GM12864 (cell line): ENCODE results near the gene C3orf33.
"Not testable (repeated sequence)": the region's sequence is repeated elsewhere in the genome, so short reads cannot be mapped to it uniquely, and the experiment has no call there.

Source experiments
- DNase-seq: peaks from one replicate; pipeline ENCODE4 v3.0.0-alpha.2; 2011; ENCODE audit warnings: low read depth
- H3K4me3 ChIP-seq: 2 replicates; pipeline ENCODE4 v1.5.1; 2011; ENCODE audit warnings: mild to moderate bottlenecking, low read depth, low read length, control low read depth
- TF ChIP-seq, protein P1 (sequence below): IDR thresholded peaks from 2 replicates; pipeline ENCODE4 v1.5.1; 2011; ENCODE audit warnings: low read depth, mild to moderate bottlenecking, moderate library complexity, low read length, control low read depth, inconsistent platforms; ENCODE audit errors: missing control alignments

C3orf33 gene

DNA sequence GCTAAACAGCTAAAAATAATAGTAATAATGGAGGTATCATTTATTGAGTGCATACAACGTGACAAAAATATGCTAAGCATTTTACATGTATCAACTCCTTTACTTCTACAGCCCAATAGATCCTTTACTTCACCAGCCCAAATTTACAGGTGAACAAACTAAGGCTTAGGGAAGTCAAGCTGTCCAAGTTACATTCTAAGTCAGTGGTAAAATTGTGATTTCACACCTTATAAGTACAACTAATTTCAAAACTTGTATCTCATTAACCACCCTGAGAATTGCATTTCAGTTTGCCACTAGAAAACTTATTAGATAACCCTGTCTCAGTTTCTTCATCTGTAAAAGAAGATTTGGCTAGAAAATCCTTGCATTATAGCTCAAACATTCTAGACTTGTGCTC lies 37.5 kb upstream of the C3orf33 start:
- no peak overlapping the region for H3K4me3 ChIP-seq

DNA sequence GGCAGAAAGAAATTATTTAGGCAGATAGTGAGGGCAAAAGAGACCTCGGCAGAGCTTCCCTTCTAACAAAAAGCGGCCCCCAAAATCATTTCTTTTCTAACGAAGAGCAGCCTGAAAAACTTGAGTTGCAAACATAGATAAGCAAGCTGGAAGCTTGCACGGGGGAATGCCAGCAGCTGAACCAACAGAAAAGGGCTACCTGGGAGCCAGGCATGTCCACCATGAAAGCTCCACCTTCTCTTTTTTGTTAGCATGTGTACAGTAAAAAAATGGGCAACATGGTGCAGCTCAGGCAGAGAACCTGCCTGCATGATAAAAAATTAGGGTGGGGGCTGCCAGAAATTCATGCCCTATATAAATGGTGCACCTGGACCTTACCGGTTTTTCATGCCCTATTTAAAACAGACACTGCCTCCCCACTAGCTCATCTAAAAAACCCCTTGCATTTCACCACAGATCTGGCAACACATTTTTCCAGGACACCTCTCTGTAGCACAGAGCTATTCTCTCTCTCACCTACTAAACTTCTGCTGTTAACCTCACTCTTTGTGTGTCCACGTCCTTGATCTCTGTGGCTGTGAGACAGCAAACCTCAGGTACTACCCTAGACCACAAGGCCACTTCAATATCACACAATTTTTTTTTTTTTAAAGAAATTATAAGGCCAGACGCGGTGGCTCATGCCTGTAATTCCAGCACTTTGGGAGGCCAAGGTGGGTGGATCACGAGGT lies 29.4 kb upstream of the C3orf33 start:
- no peak overlapping the region for H3K4me3 ChIP-seq
- TF ChIP-seq, protein P1, sequence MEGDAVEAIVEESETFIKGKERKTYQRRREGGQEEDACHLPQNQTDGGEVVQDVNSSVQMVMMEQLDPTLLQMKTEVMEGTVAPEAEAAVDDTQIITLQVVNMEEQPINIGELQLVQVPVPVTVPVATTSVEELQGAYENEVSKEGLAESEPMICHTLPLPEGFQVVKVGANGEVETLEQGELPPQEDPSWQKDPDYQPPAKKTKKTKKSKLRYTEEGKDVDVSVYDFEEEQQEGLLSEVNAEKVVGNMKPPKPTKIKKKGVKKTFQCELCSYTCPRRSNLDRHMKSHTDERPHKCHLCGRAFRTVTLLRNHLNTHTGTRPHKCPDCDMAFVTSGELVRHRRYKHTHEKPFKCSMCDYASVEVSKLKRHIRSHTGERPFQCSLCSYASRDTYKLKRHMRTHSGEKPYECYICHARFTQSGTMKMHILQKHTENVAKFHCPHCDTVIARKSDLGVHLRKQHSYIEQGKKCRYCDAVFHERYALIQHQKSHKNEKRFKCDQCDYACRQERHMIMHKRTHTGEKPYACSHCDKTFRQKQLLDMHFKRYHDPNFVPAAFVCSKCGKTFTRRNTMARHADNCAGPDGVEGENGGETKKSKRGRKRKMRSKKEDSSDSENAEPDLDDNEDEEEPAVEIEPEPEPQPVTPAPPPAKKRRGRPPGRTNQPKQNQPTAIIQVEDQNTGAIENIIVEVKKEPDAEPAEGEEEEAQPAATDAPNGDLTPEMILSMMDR = no peak
- DNase-seq = no peak

More for the DNA sequence above, 37.5 kb upstream of the C3orf33 start:
- no peak for DNase-seq
- TF ChIP-seq, protein P1 = no peak

DNA sequence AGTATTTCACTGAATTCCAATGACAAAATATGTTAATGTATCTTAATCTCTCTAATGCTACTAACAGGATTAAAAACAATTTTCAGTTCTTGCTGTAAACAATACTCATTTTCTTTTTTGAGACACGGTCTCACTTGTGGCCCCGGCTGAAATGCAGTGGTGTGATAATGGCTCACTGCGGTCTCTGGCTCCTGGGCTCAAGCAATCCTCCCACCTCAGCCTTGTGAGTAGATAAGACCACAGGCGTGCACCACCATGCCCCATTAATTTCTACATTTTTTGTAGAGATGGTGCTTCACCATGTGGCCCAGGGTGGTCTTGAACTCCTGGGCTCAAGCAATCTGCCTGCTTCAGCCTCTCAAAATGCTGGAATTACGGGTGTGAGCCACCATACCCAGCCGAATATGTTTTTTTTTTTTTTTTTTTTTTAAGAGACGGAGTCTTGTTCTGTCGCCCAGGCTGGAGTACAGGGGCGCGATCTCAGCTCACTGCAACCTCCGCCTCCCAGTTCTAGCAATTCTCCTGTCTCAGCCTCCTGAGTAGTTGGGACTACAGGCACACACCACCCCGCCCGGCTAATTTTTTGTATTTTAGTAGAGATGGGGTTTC lies 22.5 kb upstream of the C3orf33 start:
- H3K4me3 ChIP-seq, DNase-seq: not testable (repeated sequence)

DNA sequence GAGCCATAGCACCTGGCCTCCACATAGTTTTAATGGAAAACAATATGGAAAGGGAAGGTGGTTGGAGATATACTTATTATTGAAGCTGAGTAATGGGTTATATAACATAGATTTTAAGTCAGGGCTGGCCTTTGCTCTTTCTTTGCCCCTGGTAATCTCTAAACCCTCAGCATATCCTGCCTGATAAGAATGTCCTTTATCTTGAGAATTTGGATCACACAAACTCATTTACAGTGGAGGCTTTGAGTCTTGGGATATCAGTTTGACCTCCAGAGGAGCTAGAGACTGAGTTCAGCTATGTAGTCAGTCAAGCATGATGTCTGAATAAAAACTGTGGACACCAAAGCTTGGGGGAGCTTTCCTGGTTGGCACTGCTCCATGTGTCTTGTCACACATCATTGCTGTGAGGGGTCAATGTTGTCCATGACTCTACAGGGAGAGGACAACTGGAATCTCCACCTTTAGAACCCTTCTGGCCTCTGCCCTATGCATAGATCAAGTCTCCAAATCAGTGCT lies 9.0 kb upstream of the C3orf33 start:
- no peak overlapping the region for H3K4me3 ChIP-seq
- no peak for DNase-seq
- TF ChIP-seq, protein P1 = no peak

DNA sequence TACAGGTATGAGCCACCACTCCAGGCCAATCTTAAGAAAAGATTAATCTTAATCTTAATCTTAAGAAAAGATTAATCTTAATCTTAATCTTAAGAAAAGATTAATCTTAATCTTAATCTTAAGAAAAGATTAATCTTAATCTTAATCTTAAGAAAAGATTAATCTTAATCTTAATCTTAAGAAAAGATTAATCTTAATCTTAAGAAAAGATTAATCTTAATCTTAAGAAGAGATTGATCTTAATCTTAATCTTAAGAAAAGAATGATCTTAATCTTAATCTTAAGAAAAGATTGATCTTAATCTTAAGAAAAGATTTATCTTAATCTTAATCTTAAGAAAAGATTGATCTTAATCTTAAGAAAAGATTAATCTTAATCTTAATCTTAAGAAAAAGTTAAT lies 7.1 kb upstream of the C3orf33 start:
- not testable (repeated sequence) for DNase-seq

DNA sequence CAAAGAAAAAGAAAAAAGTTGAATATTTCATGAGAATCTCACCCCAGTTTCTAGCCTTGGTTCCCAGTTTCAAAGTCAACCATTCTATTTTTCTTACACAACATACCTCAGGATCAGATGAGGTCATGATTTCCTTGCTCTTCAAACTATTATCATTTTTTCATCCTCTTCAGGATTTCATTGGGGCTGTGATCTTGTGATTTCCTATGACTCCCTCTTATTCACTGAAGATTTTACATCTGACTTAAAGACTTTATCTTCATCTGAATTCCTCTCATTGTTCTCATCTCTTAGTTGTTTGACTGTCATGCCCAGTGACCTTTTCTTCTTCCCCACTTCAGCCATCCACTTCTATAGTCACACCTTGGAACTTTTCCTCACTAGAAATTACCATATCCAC lies 3.1 kb upstream of the C3orf33 start:
- TF ChIP-seq, protein P1 = no peak
- H3K4me3 ChIP-seq = no peak overlapping the region
- no peak for DNase-seq

More for the DNA sequence above, 7.1 kb upstream of the C3orf33 start:
- not testable (repeated sequence) for H3K4me3 ChIP-seq

DNA sequence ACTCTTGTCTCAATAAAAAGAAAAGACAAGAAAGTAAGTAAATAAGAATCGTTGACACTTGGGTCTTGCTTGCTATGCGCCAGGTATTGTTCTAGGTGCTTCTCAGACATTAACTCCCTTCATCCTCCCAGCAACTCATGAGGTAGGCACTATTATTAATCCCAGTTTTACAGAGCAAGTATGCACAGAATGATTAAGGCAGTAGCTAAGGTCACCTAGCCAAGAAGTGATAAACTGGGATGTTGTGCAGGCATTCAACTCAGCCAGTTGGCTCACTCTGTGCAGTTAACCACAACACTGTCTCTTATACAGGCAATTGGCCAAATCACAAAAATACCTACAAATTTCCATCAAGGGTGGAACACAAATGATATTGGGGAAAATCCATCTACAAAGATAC lies 1.7 kb upstream of the C3orf33 start:
- DNase-seq = no peak
- TF ChIP-seq, protein P1 = no peak
- H3K4me3 ChIP-seq = no peak overlapping the region
